Endodermal cell (in vitro differentiated cells): ENCODE results near the gene ENC1. TPM values are rescaled to one million over a fixed set of nuclear protein-coding genes. Genes with fewer than 3 reads are reported as not detected.
A peak's percentile ranks its signal among the peaks of the same experiment; 100 is the strongest.

ENCODE experiments used
- DNase-seq: peaks from one replicate; pipeline ENCODE4 v3.0.0-alpha.2; 2017
- H3K27ac ChIP-seq: 2 replicates; pipeline ENCODE4 v1.5.1; 2013; ENCODE audit warnings: mild to moderate bottlenecking, low read depth, low read length, moderate library complexity
- H3K27me3 ChIP-seq: 2 replicates; pipeline ENCODE4 v1.6.1; 2013; ENCODE audit warnings: mild to moderate bottlenecking, low read length, moderate library complexity; ENCODE audit not compliant: insufficient read depth, control insufficient read depth, poor library complexity, severe bottlenecking
- H3K36me3 ChIP-seq: 2 replicates; pipeline ENCODE4 v1.7.0; 2013; ENCODE audit warnings: mild to moderate bottlenecking, low read length, moderate library complexity; ENCODE audit not compliant: control insufficient read depth, insufficient read depth
- H3K4me1 ChIP-seq: one replicate; pipeline ENCODE4 v1.7.0; 2013; ENCODE audit warnings: low read length; ENCODE audit not compliant: control insufficient read depth, insufficient read depth
- H3K4me3 ChIP-seq: 2 replicates; pipeline ENCODE4 v1.5.1; 2013; ENCODE audit warnings: mild to moderate bottlenecking, low read length, moderate library complexity
- H3K9ac ChIP-seq: 2 replicates; pipeline ENCODE4 v1.6.1; 2013; ENCODE audit warnings: mild to moderate bottlenecking, low read length, moderate library complexity; ENCODE audit not compliant: poor library complexity, severe bottlenecking; ENCODE audit errors: extremely low read depth
- H3K9me3 ChIP-seq: 2 replicates; pipeline ENCODE4 v1.6.1; 2013; ENCODE audit warnings: mild to moderate bottlenecking, low read length, moderate library complexity; ENCODE audit not compliant: control insufficient read depth
- H3K27ac Mint-ChIP-seq: 2 replicates; pipeline ENCODE4 v1.8.0; 2020; ENCODE audit warnings: mixed read lengths
- H3K27me3 Mint-ChIP-seq: 2 replicates; pipeline ENCODE4 v1.8.0; 2021; ENCODE audit warnings: mild to moderate bottlenecking, mixed read lengths; ENCODE audit not compliant: insufficient read depth
- H3K36me3 Mint-ChIP-seq: 2 replicates; pipeline ENCODE4 v1.8.0; 2020; ENCODE audit warnings: low read depth, mixed read lengths
- H3K4me1 Mint-ChIP-seq: 2 replicates; pipeline ENCODE4 v1.8.0; 2020; ENCODE audit warnings: mixed read lengths
- H3K4me3 Mint-ChIP-seq: 2 replicates; pipeline ENCODE4 v1.8.0; 2020; ENCODE audit warnings: mild to moderate bottlenecking, moderate library complexity, mixed read lengths
- H3K9me3 Mint-ChIP-seq: 2 replicates; pipeline ENCODE4 v1.8.0; 2020; ENCODE audit warnings: mild to moderate bottlenecking, mixed read lengths
- CTCF ChIP-seq: fragments of 200-600 bp; sonication (generic); conservative IDR thresholded peaks from 2 replicates; pipeline ENCODE4 v1.5.0; 2021; ENCODE audit warnings: antibody characterized with exemption, mild to moderate bottlenecking
- WGBS, 2 experiments: methylation state at CpG; one replicate each; pipeline versions ENCODE4 v1.1.5 to v1.1.7; 2013; ENCODE audit warnings: missing lambda C conversion rate in 2 of 2, mixed read lengths in 1 of 2; ENCODE audit not compliant: insufficient coverage in 1 of 2, insufficient read length in 1 of 2; 5-methylcytosine and 5-hydroxymethylcytosine counted together
- total RNA-seq, 2 donors: library from RNA; stranded (reverse); fragmentation: NEBNext Ultra II Directional in 1 of 2; extraction: Animal tissue kit (Norgen Biotek cat#: 25700) in 1 of 2; gene quantifications; 2 replicates in 1 of 2; 3 replicates in 1 of 2; pipeline ENCODE4 v1.2.1, GENCODE V29; 2021

Gene ENC1
- total RNA-seq, 2 donors from 2014 or later: 64.2 to 70.8 TPM

- Mint-ChIP-seq H3K27ac (peak overlapping the region; percentile 76), H3K4me1 (peaks cover 27% of the 10 kb centered on the region), H3K9me3 (no peaks in the 10 kb centered on the region), H3K27me3 (peaks cover 2% of the 10 kb centered on the region), H3K36me3 (no peaks in the 10 kb centered on the region), H3K4me3 (no peak overlapping the region)
- Histone ChIP-seq H3K9me3 (no peaks in the 10 kb centered on the region), H3K27me3 (no peaks in the 10 kb centered on the region), H3K4me3 (no peak overlapping the region), H3K4me1 (peaks cover 8% of the 10 kb centered on the region), H3K36me3 (no peaks in the 10 kb centered on the region), H3K27ac (no peak overlapping the region), H3K9ac (no peak overlapping the region)
- no peak for TF ChIP-seq CTCF
- peak; percentile 61 for DNase-seq
- 44 to 62% methylated on average over 2 to 4 of the region's 4 CpGs for WGBS, 2 experiments
Measured at GRCh38 chr5:74595143-74595925, 45.2 kb downstream of the ENC1 start.

GRCh38 chr5:74594137-74595040 lies 46.1 kb downstream of the ENC1 start:
- Histone ChIP-seq H3K4me1 (peaks cover 8% of the 10 kb centered on the region), H3K27ac (no peak overlapping the region), H3K27me3 (no peaks in the 10 kb centered on the region), H3K36me3 (no peaks in the 10 kb centered on the region), H3K9ac (no peak overlapping the region), H3K9me3 (no peaks in the 10 kb centered on the region), H3K4me3 (no peak overlapping the region)
- 92 to 93% methylated on average over 6 of the region's 6 CpGs for WGBS, 2 experiments
- TF ChIP-seq CTCF: no peak
- DNase-seq: no peak
- peaks cover 2% of the 10 kb centered on the region for H3K27me3 Mint-ChIP-seq
- no peaks in the 10 kb centered on the region for H3K9me3 Mint-ChIP-seq
- H3K36me3 Mint-ChIP-seq: no peaks in the 10 kb centered on the region
- H3K4me3 Mint-ChIP-seq: no peak overlapping the region
- peaks cover 31% of the 10 kb centered on the region for H3K4me1 Mint-ChIP-seq
- H3K27ac Mint-ChIP-seq: peak overlapping the region; percentile 76

- 92 to 95% methylated on average over 5 to 6 of the region's 6 CpGs for WGBS, 2 experiments
- H3K27ac Mint-ChIP-seq: no peak overlapping the region
- H3K36me3 Mint-ChIP-seq: no peaks in the 10 kb centered on the region
- Histone ChIP-seq H3K4me3 (no peak overlapping the region), H3K9me3 (no peaks in the 10 kb centered on the region), H3K27me3 (no peaks in the 10 kb centered on the region), H3K4me1 (no peaks in the 10 kb centered on the region), H3K27ac (no peak overlapping the region), H3K36me3 (no peaks in the 10 kb centered on the region), H3K9ac (no peak overlapping the region)
- H3K27me3 Mint-ChIP-seq: peaks cover 2% of the 10 kb centered on the region
- H3K4me3 Mint-ChIP-seq: no peak overlapping the region
- no peaks in the 10 kb centered on the region for H3K9me3 Mint-ChIP-seq
- DNase-seq: no peak
- H3K4me1 Mint-ChIP-seq: peaks cover 31% of the 10 kb centered on the region
- no peak for TF ChIP-seq CTCF
Measured at GRCh38 chr5:74589204-74590056, 51.1 kb downstream of the ENC1 start.
